HepG2 (cell line): ENCODE data around the gene NGRN. TPM values are rescaled to one million over a fixed set of nuclear protein-coding genes. Genes with fewer than 3 reads are reported as not detected.

Experiments
- CREB3 ChIP-seq: sonication (generic); formaldehyde crosslinking; IDR thresholded peaks from 2 replicates; pipeline ENCODE4 v1.5.0; 2020; ENCODE audit warnings: missing genetic modification reagents
- CSRNP1 ChIP-seq: sonication (generic); formaldehyde crosslinking; IDR thresholded peaks from 2 replicates; pipeline ENCODE4 v1.8.1; 2023; ENCODE audit warnings: mild to moderate bottlenecking, missing genetic modification reagents
- DMAP1 ChIP-seq: IDR thresholded peaks from 2 replicates; pipeline ENCODE4 v1.6.1; 2016
- HIC2 ChIP-seq: sonication (generic); formaldehyde crosslinking; IDR thresholded peaks from 2 replicates; pipeline ENCODE4 v1.9.0; 2022; ENCODE audit warnings: low read depth, missing genetic modification reagents
- IRF1 ChIP-seq: sonication (generic); formaldehyde crosslinking; IDR thresholded peaks from 2 replicates; pipeline ENCODE4 v1.4.0; 2020; ENCODE audit warnings: low read depth, mild to moderate bottlenecking, missing genetic modification reagents
- ISX ChIP-seq: sonication (generic); formaldehyde crosslinking; conservative IDR thresholded peaks from 2 replicates; pipeline ENCODE4 v1.5.0; 2020; ENCODE audit warnings: missing genetic modification reagents
- KLF9 ChIP-seq: IDR thresholded peaks from 2 replicates; pipeline ENCODE4 v1.6.1; 2016; ENCODE audit warnings: low read depth
- MAF1 ChIP-seq: sonication (generic); formaldehyde crosslinking; IDR thresholded peaks from 2 replicates; pipeline ENCODE4 v1.5.0; 2020; ENCODE audit warnings: missing genetic modification reagents, borderline replicate concordance
- MATR3 ChIP-seq: sonication (generic); formaldehyde crosslinking; IDR thresholded peaks from 2 replicates; pipeline ENCODE4 v1.4.0; 2020; ENCODE audit warnings: missing genetic modification reagents
- MIER2 ChIP-seq: IDR thresholded peaks from 2 replicates; pipeline ENCODE4 v1.6.1; 2016; ENCODE audit warnings: missing biosample characterization, missing genetic modification reagents
- POLR2AphosphoS5 ChIP-seq: IDR thresholded peaks from 2 replicates; pipeline ENCODE4 v1.6.1; 2012; ENCODE audit warnings: low read depth, low read length
- SMAD9 ChIP-seq: sonication (generic); formaldehyde crosslinking; IDR thresholded peaks from 2 replicates; pipeline ENCODE4 v1.5.1; 2020; ENCODE audit warnings: mild to moderate bottlenecking, missing genetic modification reagents
- SP140L ChIP-seq: sonication (generic); formaldehyde crosslinking; IDR thresholded peaks from 2 replicates; pipeline ENCODE4 v1.4.0; 2020; ENCODE audit warnings: missing genetic modification reagents, borderline replicate concordance
- TEAD2 ChIP-seq: sonication (generic); formaldehyde crosslinking; IDR thresholded peaks from 2 replicates; pipeline ENCODE4 v1.9.0; 2021; ENCODE audit warnings: missing genetic modification reagents
- UBTF ChIP-seq: sonication (generic); formaldehyde crosslinking; IDR thresholded peaks from 2 replicates; pipeline ENCODE4 v1.4.0; 2020; ENCODE audit warnings: mild to moderate bottlenecking, missing genetic modification reagents
- ZIK1 ChIP-seq: sonication (generic); formaldehyde crosslinking; IDR thresholded peaks from 2 replicates; pipeline ENCODE4 v1.5.0; 2020; ENCODE audit warnings: mild to moderate bottlenecking, low read depth, missing genetic modification reagents, borderline replicate concordance
- ZNF343 ChIP-seq: sonication (generic); formaldehyde crosslinking; IDR thresholded peaks from 2 replicates; pipeline ENCODE4 v1.4.0; 2020; ENCODE audit warnings: mild to moderate bottlenecking, missing genetic modification reagents
- ZNF547 ChIP-seq: sonication (generic); formaldehyde crosslinking; IDR thresholded peaks from 2 replicates; pipeline ENCODE4 v1.5.1; 2020; ENCODE audit warnings: mild to moderate bottlenecking, missing genetic modification reagents
- ZNF674 ChIP-seq: sonication (generic); formaldehyde crosslinking; IDR thresholded peaks from 2 replicates; pipeline ENCODE4 v1.5.0; 2020; ENCODE audit warnings: low read depth, mild to moderate bottlenecking, missing genetic modification reagents
- ZNF746 ChIP-seq: sonication (generic); formaldehyde crosslinking; IDR thresholded peaks from 2 replicates; pipeline ENCODE4 v1.8.0; 2022; ENCODE audit warnings: mild to moderate bottlenecking, missing genetic modification reagents
- ZSCAN20 ChIP-seq: sonication (generic); formaldehyde crosslinking; IDR thresholded peaks from 2 replicates; pipeline ENCODE4 v1.4.0; 2020; ENCODE audit warnings: missing genetic modification reagents, mild to moderate bottlenecking, borderline replicate concordance
- ZSCAN25 ChIP-seq: sonication (generic); formaldehyde crosslinking; IDR thresholded peaks from 2 replicates; pipeline ENCODE4 v1.8.0; 2022; ENCODE audit warnings: mild to moderate bottlenecking, missing genetic modification reagents
- ZSCAN9 ChIP-seq: IDR thresholded peaks from 2 replicates; pipeline ENCODE4 v1.6.1; 2016; ENCODE audit warnings: borderline replicate concordance
- polyA plus RNA-seq, 8 experiments: library from polyadenylated mRNA; depleted of rRNA in 3 of 8; stranded (reverse) in 7 of 8; unstranded in 1 of 8; fragments of >200 nt; fragmentation: Illumina TruSeq in 4 of 8; extraction: Trizol in 4 of 8; gene quantifications; 2 replicates each; pipeline versions ENCODE4 v1.2.1 to v1.2.3, GENCODE V29; 2011 to 2016; ENCODE audit warnings: low read depth in 4 of 8, missing spikeins in 1 of 8, mixed read lengths in 1 of 8; ENCODE audit not compliant: insufficient read depth in 1 of 8
- total RNA-seq, 5 experiments: library from RNA; depleted of rRNA; stranded (reverse); fragments of >200 nt; fragmentation: Illumina TruSeq; extraction: Trizol; gene quantifications; 2 replicates each; pipeline ENCODE4 v1.2.3, GENCODE V29; 2016; ENCODE audit warnings: low read depth in 1 of 5

Gene NGRN
- total and polyA plus RNA-seq, 2 of the 13 experiments (the other 11 are each of a cell fraction or from before 2014, with no cell fraction given), result 39.8 to 63.7 TPM

- TF ChIP-seq ZSCAN20 (0 out of 2 replicates have a peak, but pooled peaks have one; percentile 56), HIC2 (peak; percentile 78), MATR3 (no peak), ZNF674 (CRISPR knock-in tag) (0 out of 2 replicates have a peak, but pooled peaks have one; percentile 86), POLR2AphosphoS5 (0 out of 2 replicates have a peak, but pooled peaks have one; percentile 40), IRF1 (CRISPR knock-in tag) (0 out of 2 replicates have a peak, but pooled peaks have one; percentile 24), CREB3 (CRISPR knock-in tag) (no peak; the same call in 1 of the 2 replicates), KLF9 (CRISPR knock-in tag) (peak; percentile 31; the same call in 1 of the 2 replicates), CSRNP1 (peak; percentile 11; the same call in 1 of the 2 replicates), DMAP1 (CRISPR knock-in tag) (peak; percentile 75), ISX (no peak), MAF1 (CRISPR knock-in tag) (no peak; the same call in 1 of the 2 replicates), ZNF746 (CRISPR knock-in tag) (peak; percentile 59; the same call in 1 of the 2 replicates), MIER2 (no peak), ZSCAN25 (CRISPR knock-in tag) (0 out of 2 replicates have a peak, but pooled peaks have one; percentile 29), ZSCAN9 (CRISPR knock-in tag) (peak; percentile 8; the same call in 1 of the 2 replicates), ZIK1 (CRISPR knock-in tag) (0 out of 2 replicates have a peak, but pooled peaks have one; percentile 17), SP140L (CRISPR knock-in tag) (no peak), ZNF547 (CRISPR knock-in tag) (0 out of 2 replicates have a peak, but pooled peaks have one; percentile 14), ZNF343 (CRISPR knock-in tag) (peak; percentile 23), SMAD9 (CRISPR knock-in tag) (no peak), TEAD2 (CRISPR knock-in tag) (no peak), UBTF (peak; percentile 80)
Observed at GRCh38 chr15:90233387-90234095, 31.9 kb upstream of the NGRN start, which contains the start of gene CIB1 (continued).
